Fibroblast of skin of left quadriceps (primary cell): Measurements from ENCODE around the gene RNF7.
"Not testable (repeated sequence)": the region's sequence is repeated elsewhere in the genome, so short reads cannot be mapped to it uniquely, and the experiment has no call there.

Experiments
- DNase-seq, 2 experiments: peaks; one replicate each; pipeline ENCODE4 v3.0.0-alpha.2; 2013; ENCODE audit warnings: low read depth in 2 of 2

RNF7 gene

DNA sequence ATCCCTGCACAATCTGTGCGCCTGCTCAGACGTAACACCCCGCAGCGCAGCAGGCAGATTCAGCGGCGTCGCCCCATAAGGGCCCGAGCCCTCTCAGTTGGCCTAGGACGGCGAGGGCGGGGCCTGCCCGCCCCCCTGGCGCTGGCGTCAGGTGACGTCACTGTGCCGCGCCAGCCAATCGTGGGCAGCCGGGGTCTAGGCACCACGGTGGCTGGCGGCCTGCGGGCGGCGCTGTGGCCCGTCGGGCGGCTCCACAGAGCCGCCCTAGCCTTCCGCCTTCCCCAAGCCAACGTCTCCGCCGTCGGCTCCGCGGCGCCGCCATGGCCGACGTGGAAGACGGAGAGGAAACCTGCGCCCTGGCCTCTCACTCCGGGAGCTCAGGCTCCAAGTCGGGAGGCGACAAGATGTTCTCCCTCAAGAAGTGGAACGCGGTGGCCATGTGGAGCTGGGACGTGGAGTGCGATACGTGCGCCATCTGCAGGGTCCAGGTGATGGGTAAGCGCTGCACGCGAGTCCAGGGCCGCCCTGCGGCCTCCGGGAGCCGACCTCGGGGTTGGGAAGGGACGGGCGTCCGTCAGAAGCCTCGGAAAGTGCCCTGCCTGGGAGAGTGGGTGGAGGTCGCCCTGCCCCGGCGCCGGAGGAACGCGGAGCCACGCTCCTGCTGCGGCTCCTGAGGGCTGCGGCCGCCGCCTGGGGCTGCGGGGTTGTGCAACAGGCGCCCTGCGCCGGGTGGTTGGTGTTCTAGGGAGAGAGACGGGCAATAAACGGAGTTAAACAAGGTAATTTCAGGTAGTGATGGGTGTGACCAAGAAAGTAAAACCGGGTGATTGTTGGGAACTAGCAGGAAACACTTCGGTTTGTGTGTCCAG lies at the start of gene RNF7:
RNF7 (plus strand) TSS at position 277 of the 869 bp plus-strand sequence; CDS start at position 321, 44 bp downstream.
- DNase-seq, result peak; percentile 91 to 93

DNA sequence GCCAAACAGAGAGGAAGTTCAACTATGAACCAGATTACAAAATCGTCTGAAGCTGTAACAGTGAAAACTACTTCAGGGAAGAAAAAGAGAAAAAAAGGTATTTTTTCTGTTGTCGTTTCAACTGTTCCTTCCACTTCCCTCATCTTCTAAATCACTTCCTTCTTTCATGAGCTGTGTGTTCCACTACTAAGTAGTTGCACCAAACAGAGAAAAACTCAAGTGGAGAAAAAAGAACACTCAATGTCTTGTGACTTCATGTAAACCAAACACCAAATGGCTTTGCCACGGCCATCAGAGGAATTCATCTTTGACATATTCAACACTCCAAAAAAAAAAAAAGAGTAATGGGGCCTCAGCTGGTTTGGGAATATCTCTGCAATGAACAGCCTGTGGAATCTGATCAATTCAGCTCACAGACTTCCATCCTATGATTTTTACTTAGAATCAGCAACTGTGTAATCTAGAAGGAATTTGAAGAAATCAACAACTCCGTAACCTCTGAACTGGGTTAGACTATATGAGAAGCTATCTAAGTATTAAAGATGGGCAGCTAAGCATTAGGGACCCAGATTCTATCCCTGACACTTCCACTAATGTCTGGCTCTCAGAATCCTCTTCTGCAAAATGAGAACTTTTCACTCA lies 47.5 kb upstream of the RNF7 start:
- DNase-seq, result no peak

DNA sequence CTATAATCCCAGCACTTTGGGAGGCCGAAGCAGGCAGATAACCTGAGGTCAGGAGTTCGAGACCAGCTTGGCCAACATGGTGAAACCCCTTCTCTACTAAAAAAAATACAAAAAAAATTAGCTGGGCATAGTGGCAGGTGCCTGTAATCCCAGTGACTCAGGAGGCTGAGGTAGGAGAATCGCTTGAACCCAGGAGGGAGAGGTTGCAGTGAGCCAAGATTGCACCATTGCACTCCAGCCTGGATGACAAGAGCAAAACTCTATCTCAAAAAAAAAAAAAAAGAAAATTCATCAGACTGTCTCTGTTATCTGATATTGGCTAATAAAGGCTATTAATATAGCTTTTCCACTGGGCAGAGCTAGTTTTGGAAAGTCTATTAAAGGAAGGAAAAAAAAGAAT lies 46.6 kb upstream of the RNF7 start:
- DNase-seq, result not testable (repeated sequence)

DNA sequence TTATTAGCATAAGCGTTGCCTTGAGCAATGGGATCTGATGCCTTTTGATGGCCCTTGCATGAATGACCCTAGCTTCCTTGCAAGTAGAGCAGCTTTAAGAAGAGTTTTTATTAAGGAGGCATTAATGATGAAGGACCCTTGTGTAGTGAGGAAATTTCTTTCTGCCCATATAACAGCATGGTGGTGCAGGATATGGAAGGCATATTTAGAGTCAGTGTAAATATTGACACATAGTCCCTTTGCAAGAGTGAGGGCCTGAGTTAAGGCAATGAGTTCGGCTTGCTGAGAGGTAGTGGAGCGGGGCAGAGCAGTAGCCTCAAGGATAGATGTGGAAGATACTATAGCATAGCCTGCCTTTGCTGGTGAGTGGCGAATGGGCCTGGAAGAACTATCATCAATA lies 45.1 kb upstream of the RNF7 start:
- DNase-seq, result not testable (repeated sequence)

DNA sequence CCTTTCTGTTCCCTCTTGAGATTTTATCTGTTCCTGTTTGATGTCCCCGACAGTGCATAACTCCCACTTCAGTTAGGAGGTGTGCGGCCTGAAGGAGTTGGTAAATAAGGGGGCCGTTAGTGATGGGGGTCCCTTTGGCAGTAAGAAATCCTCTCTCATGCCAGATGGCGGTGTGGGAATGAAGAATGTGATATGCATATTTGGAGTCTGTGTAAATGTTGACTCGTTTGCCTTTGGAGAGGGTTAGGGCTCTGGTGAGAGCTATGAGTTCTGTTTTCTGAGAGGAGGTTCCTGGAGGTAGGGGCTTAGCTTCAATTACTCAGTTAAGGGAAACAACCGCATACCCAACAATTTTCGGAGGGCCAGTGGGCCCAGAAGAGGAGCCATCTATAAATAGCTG lies 38.8 kb upstream of the RNF7 start:
- DNase-seq, result no peak

DNA sequence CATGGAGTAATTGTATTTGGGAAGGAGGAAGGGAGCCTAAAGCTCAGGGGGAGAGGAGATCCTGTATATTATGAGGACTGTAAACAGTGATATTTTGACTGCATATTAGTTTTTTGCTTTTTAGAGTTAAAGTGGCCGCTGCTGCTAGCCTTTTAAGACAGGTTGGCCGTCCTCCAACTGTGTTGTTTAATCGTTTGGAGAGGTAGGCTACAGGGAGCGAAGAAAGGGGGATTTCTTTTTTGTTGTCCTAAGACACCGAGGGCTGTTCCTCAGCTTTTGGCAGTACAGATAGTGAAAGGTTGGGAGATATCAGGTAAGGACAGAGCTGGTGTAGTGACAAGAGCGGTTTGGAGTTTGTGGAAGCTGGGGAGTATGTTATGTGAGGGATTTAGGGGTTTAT lies 38.2 kb upstream of the RNF7 start:
- DNase-seq, result no peak

DNA sequence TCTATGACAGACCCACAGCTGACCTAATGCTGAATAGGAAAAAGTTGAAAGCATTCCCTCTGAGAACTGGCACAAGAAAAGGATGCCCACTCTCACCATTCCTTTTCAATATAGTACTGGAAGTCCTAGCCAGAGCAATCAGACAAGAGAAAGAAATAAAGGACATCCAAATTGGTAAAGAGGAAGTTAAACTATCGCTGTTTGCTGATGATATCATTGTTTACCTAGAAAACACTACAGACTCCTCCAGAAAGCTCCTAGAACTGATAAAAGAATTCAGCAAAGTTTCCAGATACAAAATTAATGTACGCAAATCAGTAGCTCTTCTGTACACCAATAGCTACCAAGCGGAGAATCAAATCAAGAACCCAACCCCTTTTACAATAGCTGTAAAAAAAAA lies 34.7 kb upstream of the RNF7 start:
- DNase-seq, result not testable (repeated sequence)

DNA sequence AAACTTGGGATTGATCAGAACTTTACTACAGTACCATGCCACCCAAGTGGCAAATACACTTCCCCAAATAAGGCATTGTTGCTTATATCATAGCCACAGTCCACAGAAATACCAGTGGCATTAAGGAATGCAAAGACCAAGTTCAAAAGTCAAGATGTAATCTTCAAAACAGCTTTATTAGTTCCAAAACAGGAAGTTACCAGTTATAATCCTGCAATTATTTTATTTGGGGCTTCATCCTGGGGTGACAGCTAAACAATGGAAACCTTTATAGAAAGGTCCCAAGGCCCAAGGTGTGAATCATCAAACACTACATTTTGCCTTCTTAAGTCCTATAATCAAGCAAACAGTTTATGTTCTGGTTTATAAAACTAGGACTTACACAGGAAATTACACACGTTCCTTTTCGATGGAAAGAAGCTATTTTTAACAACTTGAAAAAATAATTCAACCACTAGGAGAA lies 30.3 kb upstream of the RNF7 start:
- peak in 1 of 2 experiments; percentile 36 for DNase-seq

DNA sequence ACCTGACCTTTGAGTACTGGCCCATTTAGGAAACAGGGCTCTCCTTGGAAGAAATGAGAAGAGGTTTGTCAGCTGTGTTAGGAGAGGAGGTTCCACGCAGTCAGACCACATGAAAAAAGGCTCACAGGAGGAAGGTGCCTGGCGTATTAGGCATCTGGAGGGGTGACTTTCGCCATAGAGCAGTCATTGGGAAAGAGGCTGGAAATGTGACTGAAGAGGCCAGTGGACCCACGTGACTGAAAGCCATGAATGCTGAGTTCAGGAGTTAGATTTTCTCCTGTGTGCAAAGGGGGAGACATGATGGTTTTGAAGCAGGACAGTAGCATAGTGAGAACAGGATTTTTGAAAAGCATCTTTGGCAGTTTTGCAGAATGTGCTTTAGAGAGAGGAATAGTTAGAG lies 29.7 kb upstream of the RNF7 start:
- no peak for DNase-seq

DNA sequence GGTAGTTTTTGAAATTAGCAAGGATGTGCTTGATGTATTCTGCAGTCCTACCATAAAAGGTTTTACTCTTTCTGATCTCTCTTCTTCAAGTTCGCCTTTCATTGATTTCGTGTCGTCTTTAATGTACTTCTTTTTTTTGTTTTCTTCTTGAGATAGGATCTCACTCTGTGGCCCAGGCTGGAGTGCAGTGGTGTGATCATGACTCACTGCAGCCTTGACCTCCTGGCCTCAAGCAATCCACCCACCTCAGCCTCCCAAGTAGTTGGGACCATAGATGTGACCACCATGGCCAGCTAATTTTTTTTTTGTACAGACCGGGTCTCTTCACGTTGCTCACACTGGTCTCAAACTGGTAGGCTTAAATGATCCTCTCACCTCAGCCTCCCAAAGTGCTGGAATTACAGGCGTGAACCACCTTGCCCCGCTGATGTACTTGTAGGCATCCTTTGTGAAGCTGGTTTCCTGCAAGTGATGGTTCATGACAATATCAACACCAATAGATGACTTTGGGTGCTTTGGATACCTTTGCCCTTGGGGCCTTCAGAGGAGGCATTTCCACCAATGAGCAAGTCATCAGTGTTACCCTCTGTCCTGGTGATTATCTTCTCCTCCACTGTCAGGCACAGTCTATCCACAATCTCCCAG lies 28.9 kb upstream of the RNF7 start:
- no peak for DNase-seq

DNA sequence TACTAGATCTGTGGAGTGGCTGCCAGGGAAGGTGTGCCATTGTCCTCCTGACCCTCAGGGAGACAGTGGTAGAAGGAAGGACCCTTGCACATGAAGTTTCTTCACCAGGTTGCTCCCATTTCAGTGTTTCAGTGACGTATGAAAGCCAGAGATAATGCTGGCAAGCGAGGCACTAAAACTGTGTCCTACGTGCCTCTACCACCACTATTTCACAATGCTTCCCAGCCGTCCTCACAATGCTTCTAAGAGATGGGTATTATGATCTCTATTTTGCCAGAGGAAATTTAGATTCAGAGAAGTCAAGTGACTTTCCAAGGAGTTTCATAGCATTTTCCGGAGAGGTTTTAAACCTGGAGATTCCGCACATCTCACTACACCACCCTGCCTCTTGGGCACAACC lies 28.0 kb upstream of the RNF7 start:
- DNase-seq, result no peak

DNA sequence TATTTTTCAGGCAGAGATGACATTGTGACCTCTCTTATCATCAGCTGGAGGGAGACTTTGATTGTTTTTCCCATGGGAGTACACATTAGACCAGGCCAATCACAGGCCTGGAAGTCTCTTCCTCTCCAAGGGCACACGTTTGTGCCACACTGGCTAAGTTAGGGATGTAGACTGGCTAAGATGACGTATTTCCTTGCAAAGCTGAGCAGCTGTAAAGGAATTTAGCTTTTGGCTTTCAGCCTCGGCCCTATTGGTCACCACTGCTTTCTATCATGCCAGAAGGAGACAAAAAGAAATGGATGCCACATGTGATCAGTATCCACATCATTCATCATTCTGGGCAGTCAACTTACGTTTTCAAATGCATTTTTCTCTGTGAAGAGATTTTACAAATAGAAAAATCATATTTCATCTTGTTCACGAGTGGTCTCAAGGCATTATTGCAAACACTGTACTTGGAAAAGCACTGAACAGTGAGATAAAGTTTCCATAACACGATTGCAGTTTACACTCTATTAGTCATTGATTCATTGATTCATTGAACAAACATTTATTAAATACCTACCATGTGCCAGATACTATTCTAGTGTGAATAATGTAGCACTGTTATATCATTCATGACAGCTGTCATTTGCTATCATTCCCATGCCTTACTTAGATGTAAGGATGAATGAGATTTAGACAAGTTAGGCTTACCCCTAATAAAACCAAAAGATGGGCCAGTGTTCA lies 27.0 kb upstream of the RNF7 start:
- peak; percentile 74 to 76 for DNase-seq

DNA sequence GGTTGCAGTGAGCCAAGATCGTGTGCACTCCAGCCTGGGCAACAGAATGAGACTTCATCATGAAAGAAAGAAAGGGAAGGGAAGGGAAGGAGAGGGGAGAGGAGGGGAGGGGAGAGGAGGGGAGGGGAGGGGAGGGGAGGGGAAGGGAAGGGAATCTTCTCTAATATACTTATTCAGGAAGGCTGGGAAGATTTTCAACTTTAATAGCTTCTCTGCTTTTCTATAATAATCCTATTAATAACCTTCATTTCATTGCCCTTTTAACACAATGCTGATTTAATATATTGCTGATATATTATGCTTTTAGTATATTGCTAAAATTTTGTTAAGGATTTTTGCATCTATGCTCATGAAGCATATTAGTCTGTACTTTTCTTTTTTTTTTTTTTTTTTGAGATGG lies 23.4 kb upstream of the RNF7 start:
- DNase-seq, result no peak

DNA sequence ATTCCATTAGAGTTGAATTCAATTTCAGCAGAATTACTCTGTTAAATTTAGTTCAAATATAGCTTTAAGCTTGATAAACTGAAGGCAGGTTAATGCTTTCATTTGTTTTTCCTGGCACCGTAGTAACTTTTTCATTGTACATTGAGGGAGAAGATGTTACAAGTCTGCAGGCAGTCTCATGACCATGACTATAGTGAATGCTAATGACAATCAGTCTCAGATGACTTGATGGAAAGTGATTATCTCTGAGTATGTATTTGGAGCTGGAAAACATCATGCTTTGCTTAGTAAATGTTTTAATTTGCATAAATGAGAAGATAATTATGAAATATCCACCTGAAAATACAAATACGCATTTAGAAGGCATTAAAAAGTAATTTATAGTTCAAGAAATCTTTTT lies 16.0 kb upstream of the RNF7 start:
- no peak for DNase-seq

DNA sequence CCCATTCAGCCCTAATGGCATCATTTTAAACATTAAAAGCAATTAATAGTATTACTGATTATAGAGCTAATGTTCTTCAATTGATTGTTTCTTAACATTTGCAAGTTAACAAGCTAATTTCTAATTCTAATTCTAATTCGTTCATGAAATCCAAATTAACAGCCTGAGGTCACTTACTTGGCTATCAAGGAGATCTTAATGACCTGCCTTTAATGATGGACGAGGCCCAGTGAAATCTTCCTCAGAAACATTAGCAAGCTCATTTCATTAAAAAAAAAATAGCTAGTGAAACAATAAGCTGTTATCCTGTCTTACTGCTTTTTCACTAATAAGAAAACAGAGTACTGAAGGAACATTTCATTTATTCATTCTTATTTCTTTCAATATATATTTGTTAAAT lies 15.4 kb upstream of the RNF7 start:
- no peak for DNase-seq

DNA sequence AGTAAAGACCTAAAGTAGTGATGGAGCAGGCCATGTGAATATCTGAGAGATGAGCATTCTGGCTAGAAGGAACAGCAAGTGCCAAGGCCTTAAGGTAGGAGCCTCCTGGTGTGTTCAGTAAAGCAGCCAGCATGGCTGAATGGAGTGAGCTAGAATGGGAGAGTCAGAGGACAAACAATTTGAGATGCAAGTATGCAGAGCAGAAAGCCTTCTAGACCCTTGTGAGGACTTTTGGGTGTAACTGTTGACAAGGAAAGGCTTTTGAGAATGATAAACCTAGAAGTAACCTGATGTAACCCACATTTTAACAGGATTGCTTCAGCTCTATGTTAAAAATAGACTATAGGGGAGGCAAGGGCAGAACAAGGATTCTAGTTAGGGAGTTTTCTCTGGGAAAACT lies 14.8 kb upstream of the RNF7 start:
- no peak for DNase-seq

DNA sequence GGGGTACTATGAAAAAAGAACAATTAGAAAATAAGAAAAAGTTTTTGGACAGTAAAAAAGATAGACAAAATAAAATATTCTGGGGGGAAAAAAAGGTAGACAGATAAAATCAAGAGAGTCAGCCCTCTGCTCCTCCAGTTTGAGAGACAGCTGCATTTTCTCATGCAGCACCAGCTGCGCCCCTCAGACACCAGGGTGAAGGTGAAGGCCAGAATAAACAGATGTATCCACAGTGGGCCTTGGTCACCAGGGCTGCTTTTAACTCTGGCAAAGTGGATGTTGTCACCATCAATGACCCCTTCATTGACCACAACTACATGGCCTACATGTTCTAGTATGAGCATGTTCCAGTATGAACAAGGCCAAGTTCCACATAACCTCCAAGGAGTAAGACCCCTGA lies 13.9 kb upstream of the RNF7 start:
- DNase-seq, result no peak

DNA sequence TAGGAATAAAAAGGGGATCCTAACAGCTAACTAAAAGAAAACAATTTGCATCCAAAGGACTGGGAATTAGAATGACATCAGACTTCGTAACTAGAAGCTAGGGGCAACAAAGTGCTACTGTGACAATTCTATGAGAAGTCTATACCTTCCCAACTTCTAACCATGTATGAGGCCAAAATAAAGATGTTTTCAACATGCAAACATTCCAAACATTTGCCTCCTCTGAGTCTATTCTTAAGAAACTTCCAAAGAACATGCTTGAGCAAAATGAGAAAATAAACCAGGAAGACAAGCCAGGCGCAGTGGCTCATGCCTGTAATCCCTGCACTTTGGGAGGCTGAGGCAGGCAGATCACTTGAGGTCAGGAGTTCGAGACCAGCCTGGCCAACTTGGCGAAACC lies 13.1 kb upstream of the RNF7 start:
- no peak for DNase-seq

DNA sequence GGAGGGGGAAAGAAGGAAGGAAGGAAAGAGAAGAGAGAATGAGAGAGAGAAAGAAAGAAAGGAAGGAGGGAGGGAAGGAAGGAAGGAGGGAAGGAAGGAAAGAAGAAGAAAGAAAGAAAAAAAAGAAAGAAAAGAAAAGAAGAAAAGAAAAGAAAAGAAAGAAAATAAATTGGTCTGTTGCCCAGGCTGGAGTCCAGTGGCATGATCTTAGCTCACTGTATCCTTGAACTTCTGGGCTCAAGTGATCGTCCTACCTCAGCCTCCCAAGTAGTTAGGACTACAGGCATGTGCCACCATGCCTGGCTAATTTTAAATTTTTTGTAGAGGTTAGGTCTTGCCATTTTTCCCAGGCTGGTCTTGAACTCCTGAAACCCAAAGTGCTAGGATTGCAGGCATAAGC lies 11.6 kb upstream of the RNF7 start:
- DNase-seq, result no peak

DNA sequence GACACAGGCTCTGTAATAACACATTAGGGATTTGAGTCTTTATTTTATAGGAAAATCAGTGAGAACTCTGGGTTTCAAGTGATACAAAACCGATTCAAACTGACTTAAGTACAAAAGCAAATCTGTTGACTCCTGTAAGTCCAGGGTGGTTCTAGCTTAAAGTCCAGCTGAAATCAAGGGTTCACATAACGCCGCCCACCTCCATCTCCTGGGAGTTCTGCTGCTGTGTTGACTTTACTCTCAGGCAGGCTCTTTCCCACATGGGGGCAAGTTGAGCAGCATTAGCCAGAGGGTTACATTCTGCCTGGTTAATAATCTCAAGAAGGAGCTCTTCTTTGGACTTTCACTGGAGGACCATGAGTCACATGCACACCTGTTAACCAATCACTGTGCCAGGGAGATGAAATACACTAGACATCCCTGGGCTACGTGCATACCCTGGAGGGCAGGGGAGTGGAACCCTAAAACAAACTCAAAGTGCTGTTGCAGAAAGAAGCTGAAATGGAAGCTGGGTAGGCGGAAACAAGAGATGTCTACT lies 9.7 kb upstream of the RNF7 start:
- no peak for DNase-seq

DNA sequence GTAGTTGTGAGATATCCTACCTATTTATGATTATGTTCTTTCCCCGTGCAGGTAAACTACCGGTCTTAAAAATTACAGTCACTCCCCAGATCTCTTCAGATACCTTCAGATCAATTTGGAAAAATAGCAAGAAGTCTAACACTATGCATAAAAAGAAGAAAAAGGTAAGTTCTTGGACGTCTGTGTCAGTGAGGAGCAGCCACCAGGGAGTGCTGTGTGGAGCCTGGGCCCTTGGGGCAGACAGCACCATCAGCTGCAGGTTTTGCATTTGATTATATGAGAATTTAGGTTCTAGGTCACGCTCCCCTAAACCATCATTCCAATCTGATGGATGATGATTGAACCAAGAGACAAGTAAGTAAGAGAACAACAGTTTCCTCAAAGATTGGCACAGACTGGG lies 8.9 kb upstream of the RNF7 start:
- DNase-seq, result no peak

DNA sequence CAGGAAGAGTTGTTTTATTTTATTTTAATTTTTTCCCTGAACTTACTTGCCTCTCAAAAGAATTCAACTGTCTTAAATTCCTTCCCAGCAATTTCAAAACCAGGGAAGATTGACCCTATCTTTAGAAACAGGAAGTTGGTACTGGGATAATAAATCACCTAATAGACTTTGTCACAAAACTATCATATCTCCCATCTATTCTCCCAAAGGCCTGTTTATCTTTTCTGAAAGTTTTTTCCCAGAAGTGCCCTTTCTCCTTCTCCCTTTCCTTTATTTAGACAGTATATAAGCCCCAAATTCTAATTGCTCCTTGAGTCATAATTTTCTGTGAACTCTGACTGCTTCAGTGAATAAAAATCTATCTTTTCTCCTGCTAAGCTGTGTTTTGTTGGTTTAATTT lies 2.9 kb upstream of the RNF7 start:
- DNase-seq, result no peak
